ENCODE data around the gene BAX. TPM values are rescaled to one million over a fixed set of nuclear protein-coding genes. Genes with fewer than 3 reads are reported as not detected.
A peak's percentile ranks its signal among the peaks of the same experiment; 100 is the strongest.

The BAX gene
- total and polyA plus RNA-seq, 2 of the 13 experiments (the other 11 are each of a cell fraction or from before 2014, with no cell fraction given), result 139 to 176 TPM

DNA sequence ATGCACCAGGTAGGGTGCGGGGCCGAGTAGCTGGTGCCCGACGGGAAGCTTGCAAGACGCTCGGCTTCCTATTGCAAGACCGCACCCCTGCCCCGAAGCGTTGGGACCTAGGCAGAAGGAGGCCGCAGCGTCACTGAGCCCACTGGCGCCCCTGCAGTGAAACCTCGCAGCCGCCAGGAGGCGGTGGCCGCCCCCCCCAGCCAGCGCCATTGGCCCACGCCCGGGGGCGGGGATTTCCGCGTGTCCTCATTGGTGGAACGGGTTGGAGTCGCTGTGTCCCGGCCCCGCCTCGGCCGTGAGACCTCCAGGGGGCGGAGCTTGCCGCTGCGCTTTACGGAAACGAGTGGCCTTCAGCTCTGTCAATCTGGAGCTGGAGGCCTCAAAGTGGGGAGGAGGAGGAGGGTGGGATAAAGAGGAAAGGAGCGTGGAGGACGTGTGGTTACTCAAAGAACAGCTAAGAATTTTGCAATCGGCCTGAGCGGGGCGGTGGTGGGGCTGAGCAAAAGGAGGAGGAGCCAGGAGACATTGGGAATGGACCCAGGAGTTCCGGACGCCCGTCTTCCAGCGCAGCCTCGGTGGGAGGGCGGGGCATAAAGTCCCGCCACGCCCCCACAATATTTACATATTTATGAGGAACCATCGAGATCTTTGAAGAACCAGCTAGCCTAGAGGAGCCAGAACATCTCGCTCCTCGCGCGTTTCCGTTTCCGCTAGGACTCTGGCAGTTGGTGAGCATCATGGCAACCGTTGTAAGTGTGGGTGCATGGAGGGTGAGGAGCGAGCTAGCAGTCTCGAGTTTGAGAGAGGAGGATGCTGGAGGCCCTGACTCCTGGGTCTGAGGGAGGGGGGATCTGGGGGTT is 38.7 kb downstream of the BAX start, which contains the start of the genes GYS1 and RUVBL2 (continued):
- TF ChIP-seq ZNF280B (CRISPR knock-in tag; IDR thresholded peaks at IDR 0.05; ENCODE audit: borderline replicate concordance) (no peak; the same call in 1 of the 2 replicates), ZNF274 (CRISPR knock-in tag; IDR thresholded peaks at IDR 0.05) (peak; percentile 38; the same call in 1 of the 2 replicates), ZBTB1 (CRISPR knock-in tag; IDR thresholded peaks at IDR 0.05; ENCODE audit: borderline replicate concordance) (no peak), ZSCAN25 (CRISPR knock-in tag; IDR thresholded peaks at IDR 0.05) (peak; percentile 54; the same call in 1 of the 2 replicates), ZNF281 (CRISPR knock-in tag; IDR thresholded peaks at IDR 0.05; ENCODE audit: borderline replicate concordance) (peak; percentile 27; the same call in 1 of the 2 replicates), ARID2 (CRISPR knock-in tag; IDR thresholded peaks at IDR 0.05; ENCODE audit: borderline replicate concordance) (no peak), HNF4A (CRISPR knock-in tag; IDR thresholded peaks at IDR 0.05) (no peak), ZNF574 (CRISPR knock-in tag; IDR thresholded peaks at IDR 0.05) (peak; percentile 98), SALL1 (CRISPR knock-in tag; IDR thresholded peaks at IDR 0.05) (peak; percentile 46; the same call in 1 of the 2 replicates), ZNF777 (CRISPR knock-in tag; IDR thresholded peaks at IDR 0.05) (no peak), POGZ (CRISPR knock-in tag; IDR thresholded peaks at IDR 0.05) (no peak; the same call in 1 of the 2 replicates), ZFX (CRISPR knock-in tag; IDR thresholded peaks at IDR 0.05; ENCODE audit: low read depth) (peak; percentile 73), ZNF614 (CRISPR knock-in tag; IDR thresholded peaks at IDR 0.05; ENCODE audit: borderline replicate concordance) (no peak; the same call in 1 of the 2 replicates), MYC (CRISPR knock-in tag; IDR thresholded peaks at IDR 0.05; ENCODE audit: borderline replicate concordance) (peak; percentile 52; the same call in 1 of the 2 replicates), NCOR1 (IDR thresholded peaks at IDR 0.05; ENCODE audit: borderline replicate concordance, low read length) (peak; percentile 40; the same call in 1 of the 2 replicates), NONO (IDR thresholded peaks at IDR 0.05) (no peak), NONO (CRISPR knock-in tag; conservative IDR thresholded peaks at IDR 0.05) (peak; percentile 53), IRF1 (CRISPR knock-in tag; IDR thresholded peaks at IDR 0.05; ENCODE audit: low read depth) (no peak), TCF12 (IDR thresholded peaks at IDR 0.05) (no peak), TCF12 (CRISPR knock-in tag; IDR thresholded peaks at IDR 0.05) (0 out of 2 replicates have a peak, but pooled peaks have one; percentile 42)
